K562 (cell line): Measurements from ENCODE around the gene STARD13. TPM values are rescaled to one million over a fixed set of nuclear protein-coding genes. Genes with fewer than 3 reads are reported as not detected.

Experiments used
- ATAC-seq: fragments of 200-7000 bp; cut with Tn5 transposase; 3 replicates; pipeline ENCODE4 v1.9.1; 2020; ENCODE audit warnings: moderate library complexity
- BruUV-seq: library from RNA; stranded (reverse); fragments of 400-500 nt; replicated peaks from 2 replicates; lab custom pipeline; 2021; lab: Mats Ljungman, UMichigan
- CTCF ChIA-PET: fragments of 300-600 bp; formaldehyde crosslinking; extraction: SDS; loops from one replicate; lab custom pipeline; 2021; ENCODE audit warnings: low intra/inter-chr PET ratio; lab: Yijun Ruan, JAX
- POLR2A ChIA-PET: fragments of 300-600, 350-650 bp; sonication (Branson Sonifier 250); formaldehyde crosslinking; extraction: SDS; loops from one replicate; lab custom pipeline; 2021; ENCODE audit warnings: antibody characterized with exemption, inconsistent platforms; lab: Yijun Ruan, JAX
- DNase-seq, 4 experiments: peaks; one replicate each; pipeline versions ENCODE4 v3.0.0 to v3.0.0-alpha.2; 2011 to 2018; ENCODE audit warnings: low spot score in 3 of 4, mixed read lengths in 3 of 4; ENCODE audit errors: extremely low read depth in 1 of 4
- FAIRE-seq: peaks from 2 replicates; lab custom pipeline; 2011; peaks lifted over from hg19 to GRCh38; lab: Jason Lieb, UNC
- H2AFZ ChIP-seq: 2 replicates; pipeline ENCODE4 v1.6.0; 2011; ENCODE audit warnings: low read depth, low read length, control low read depth, inconsistent platforms
- H3K27ac ChIP-seq: fragments of 200-600 bp; 3 replicates; pipeline ENCODE4 v1.8.0; 2011; ENCODE audit warnings: low read depth, mild to moderate bottlenecking, control low read depth, inconsistent platforms, low read length, moderate library complexity, mixed read lengths; ENCODE audit errors: extremely low read depth
- H3K27me3 ChIP-seq, 2 experiments: fragments of 300-600 bp in 1 of 2; 2 replicates in 1 of 2; 3 replicates in 1 of 2; pipeline versions ENCODE4 v1.6.0 to v1.8.0; 2011; ENCODE audit warnings: inconsistent platforms in 2 of 2, low read length in 2 of 2, mild to moderate bottlenecking in 1 of 2, mixed read lengths in 1 of 2, moderate library complexity in 1 of 2; ENCODE audit not compliant: control insufficient read depth in 2 of 2, insufficient read depth in 2 of 2
- H3K36me3 ChIP-seq: fragments of 300-600 bp; 3 replicates; pipeline ENCODE4 v1.8.0; 2011; ENCODE audit warnings: mild to moderate bottlenecking, low read length, inconsistent platforms; ENCODE audit not compliant: control insufficient read depth, insufficient read depth
- H3K4me1 ChIP-seq, 2 experiments: fragments of 200-600 bp in 1 of 2; replicated peaks in 1 of 2; 2 replicates in 1 of 2; 3 replicates in 1 of 2; pipeline versions ENCODE4 v1.5.1 to v1.8.0; 2011; ENCODE audit warnings: inconsistent platforms in 2 of 2, low read length in 2 of 2, mild to moderate bottlenecking in 1 of 2, mixed read lengths in 1 of 2, moderate library complexity in 1 of 2; ENCODE audit not compliant: control insufficient read depth in 2 of 2, insufficient read depth in 2 of 2
- H3K4me2 ChIP-seq: 2 replicates; pipeline ENCODE4 v1.6.1; 2011; ENCODE audit warnings: low read length, control low read depth, inconsistent platforms, mixed read lengths; ENCODE audit not compliant: insufficient read depth
- H3K4me3 ChIP-seq: fragments of 200-600 bp; sonication (generic), shearing (Covaris generic); 2 replicates; pipeline ENCODE4 v1.5.1; 2016; ENCODE audit warnings: control low read depth, inconsistent platforms
- H3K79me2 ChIP-seq: fragments of 200-600 bp; 3 replicates; pipeline ENCODE4 v1.8.0; 2011; ENCODE audit warnings: low read length, inconsistent platforms; ENCODE audit not compliant: control insufficient read depth, insufficient read depth
- H3K9ac ChIP-seq, 2 experiments: 2 replicates each; pipeline versions ENCODE4 v1.6.0 to v1.6.1; 2011; ENCODE audit warnings: low read depth in 2 of 2, low read length in 2 of 2, control low read depth in 1 of 2, inconsistent platforms in 1 of 2, mild to moderate bottlenecking in 1 of 2, mixed read lengths in 1 of 2; ENCODE audit not compliant: insufficient read depth in 1 of 2
- H3K9me1 ChIP-seq: one replicate; pipeline ENCODE4 v1.6.0; 2011; ENCODE audit warnings: inconsistent platforms, mild to moderate bottlenecking, low read length, moderate library complexity; ENCODE audit not compliant: control insufficient read depth, insufficient read depth
- H3K9me3 ChIP-seq: replicated peaks from 2 replicates; pipeline ENCODE4 v1.5.1; 2011; ENCODE audit warnings: low read depth, low read length, inconsistent platforms; ENCODE audit not compliant: control insufficient read depth, insufficient read depth
- H4K20me1 ChIP-seq: replicated peaks from 2 replicates; pipeline ENCODE4 v1.6.1; 2011; ENCODE audit warnings: low read length, inconsistent platforms, mixed read lengths; ENCODE audit not compliant: control insufficient read depth, insufficient read depth
- ELF4 ChIP-seq: fragments of 450-650 bp; formaldehyde crosslinking; IDR thresholded peaks from 2 replicates; pipeline ENCODE4 v1.4.0; 2022; ENCODE audit warnings: missing genetic modification characterization
- HOXB6 ChIP-seq: fragments of 250-450 bp; sonication (Bioruptor Pico); IDR thresholded peaks from 2 replicates; pipeline ENCODE4 v1.5.1; 2022; ENCODE audit warnings: mild to moderate bottlenecking, borderline replicate concordance
- JUNB ChIP-seq: fragments of 450-650 bp; formaldehyde crosslinking; conservative IDR thresholded peaks from 2 replicates; pipeline ENCODE4 v1.4.0; 2020; ENCODE audit warnings: mild to moderate bottlenecking
- MTF1 ChIP-seq: fragments of 250-450 bp; sonication (Bioruptor Pico); IDR thresholded peaks from 2 replicates; pipeline ENCODE4 v1.9.0; 2021; ENCODE audit warnings: moderate library complexity, mild to moderate bottlenecking, inconsistent platforms, borderline replicate concordance
- NRF1 ChIP-seq, 2 experiments: fragments of 450-650 bp; IDR thresholded peaks in 1 of 2; conservative IDR thresholded peaks in 1 of 2; 2 replicates each; pipeline ENCODE4 v1.6.1; 2014; ENCODE audit warnings: mild to moderate bottlenecking in 2 of 2
- SMAD4 ChIP-seq: fragments of 250-450 bp; sonication (Bioruptor Pico); conservative IDR thresholded peaks from 2 replicates; pipeline ENCODE4 v1.8.0; 2021; ENCODE audit warnings: inconsistent platforms, mild to moderate bottlenecking, moderate library complexity
- ZFP1 ChIP-seq: fragments of 450-650 bp; formaldehyde crosslinking; IDR thresholded peaks from 2 replicates; pipeline ENCODE4 v1.4.0; 2020; ENCODE audit warnings: mild to moderate bottlenecking, mixed read lengths
- ZNF445 ChIP-seq: fragments of 250-450 bp; sonication (Bioruptor Pico); IDR thresholded peaks from 2 replicates; pipeline ENCODE4 v1.4.0; 2020; ENCODE audit warnings: low read depth, mild to moderate bottlenecking, moderate library complexity
- WGBS: fragments of 100-300 bp; shearing (Covaris generic); methylation state at CpG from one replicate; pipeline ENCODE4 v1.1.6; 2016; ENCODE audit warnings: low coverage, mixed read lengths; ENCODE audit not compliant: insufficient coverage; ENCODE audit errors: missing lambda C conversion rate; 5-methylcytosine and 5-hydroxymethylcytosine counted together
- in situ Hi-C: fragments of 300-500 bp; cut with MboI; formaldehyde crosslinking; loops from 4 replicates; pipeline ENCODE4 v1.15.0; 2018; ENCODE audit warnings: inconsistent platforms, mixed read lengths
- intact Hi-C: fragments of 100-400 bp; cut with micrococcal nuclease; formaldehyde crosslinking; loops from 2 replicates; pipeline ENCODE4 v1.14.2; 2022
- polyA plus RNA-seq, 8 experiments: library from polyadenylated mRNA; depleted of rRNA in 4 of 8; stranded (reverse) in 5 of 8; unstranded in 3 of 8; fragments of >200 nt; fragmentation: Nextera tagmentation in 2 of 8; fragmentation: Illumina TruSeq in 1 of 8; extraction: Ambion mirVana in 2 of 8; extraction: Trizol in 1 of 8; gene quantifications; 2 replicates each; pipeline versions ENCODE4 v1.2.1 to v1.2.3, GENCODE V29; 2011 to 2014; ENCODE audit warnings: inconsistent platforms in 1 of 8, missing spikeins in 1 of 8
- total RNA-seq, 7 experiments: library from RNA; depleted of rRNA in 6 of 7; stranded (reverse); fragments of >200 nt in 6 of 7; fragmentation: Illumina TruSeq in 2 of 7; extraction: Trizol in 2 of 7; gene quantifications; 2 replicates each; pipeline versions ENCODE4 v1.2.1 to v1.2.3, GENCODE V29; 2011 to 2021; ENCODE audit warnings: low replicate concordance in 1 of 7
- TF ChIP-seq, protein P1 (sequence below): fragments of 200-400 bp; formaldehyde crosslinking; IDR thresholded peaks from 2 replicates; pipeline ENCODE4 v1.6.1; 2017; ENCODE audit warnings: mild to moderate bottlenecking, low read depth, low read length, moderate library complexity
- TF ChIP-seq, protein P2 (sequence below): sonication (generic); formaldehyde crosslinking; IDR thresholded peaks from 2 replicates; pipeline ENCODE4 v1.8.1; 2022; ENCODE audit warnings: missing genetic modification reagents
- TF ChIP-seq, protein P3 (sequence below): fragments of 250-450 bp; sonication (Bioruptor Pico); IDR thresholded peaks from 2 replicates; pipeline ENCODE4 v1.4.0; 2020; ENCODE audit warnings: borderline replicate concordance

Gene STARD13
- total and polyA plus RNA-seq, 9 of the 15 experiments (the other 6 are each of a cell fraction or from before 2014, with no cell fraction given), result 0.11 TPM; not detected in 8

DNA sequence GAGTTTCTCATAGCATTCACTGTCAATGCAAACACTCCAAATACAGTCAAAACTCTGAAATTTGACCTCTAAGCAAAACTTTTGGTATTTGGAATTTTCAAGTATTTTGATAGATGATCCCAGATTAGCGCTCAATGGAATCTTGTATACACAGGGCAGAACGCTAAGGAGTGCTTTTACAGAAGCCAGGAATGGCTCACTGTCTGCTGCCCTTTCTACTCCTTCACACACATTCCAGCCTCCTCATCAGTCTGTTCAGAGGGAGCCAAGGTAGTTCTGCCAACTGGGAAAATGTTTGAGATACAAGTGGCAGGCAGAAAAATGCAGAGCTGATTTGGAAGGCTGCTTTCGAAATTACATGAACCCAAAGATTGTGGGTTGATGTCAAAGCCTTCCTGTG, 4.4 kb upstream of the STARD13 start (continued):
- TF ChIP-seq, protein P1, sequence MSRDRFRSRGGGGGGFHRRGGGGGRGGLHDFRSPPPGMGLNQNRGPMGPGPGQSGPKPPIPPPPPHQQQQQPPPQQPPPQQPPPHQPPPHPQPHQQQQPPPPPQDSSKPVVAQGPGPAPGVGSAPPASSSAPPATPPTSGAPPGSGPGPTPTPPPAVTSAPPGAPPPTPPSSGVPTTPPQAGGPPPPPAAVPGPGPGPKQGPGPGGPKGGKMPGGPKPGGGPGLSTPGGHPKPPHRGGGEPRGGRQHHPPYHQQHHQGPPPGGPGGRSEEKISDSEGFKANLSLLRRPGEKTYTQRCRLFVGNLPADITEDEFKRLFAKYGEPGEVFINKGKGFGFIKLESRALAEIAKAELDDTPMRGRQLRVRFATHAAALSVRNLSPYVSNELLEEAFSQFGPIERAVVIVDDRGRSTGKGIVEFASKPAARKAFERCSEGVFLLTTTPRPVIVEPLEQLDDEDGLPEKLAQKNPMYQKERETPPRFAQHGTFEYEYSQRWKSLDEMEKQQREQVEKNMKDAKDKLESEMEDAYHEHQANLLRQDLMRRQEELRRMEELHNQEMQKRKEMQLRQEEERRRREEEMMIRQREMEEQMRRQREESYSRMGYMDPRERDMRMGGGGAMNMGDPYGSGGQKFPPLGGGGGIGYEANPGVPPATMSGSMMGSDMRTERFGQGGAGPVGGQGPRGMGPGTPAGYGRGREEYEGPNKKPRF, result no peak
- TF ChIP-seq JUNB (CRISPR knock-in tag), result no peak

- intact Hi-C loops, result no loop called here
- in situ Hi-C loops, result no loop called here
- Histone ChIP-seq H3K9me3 (no peaks in the 10 kb centered on the region), H3K27ac (no peak overlapping the region), H2AFZ (no peak overlapping the region), H3K4me1 (no peaks in the 10 kb centered on the region; a peak in 1 of 5 replicates), H4K20me1 (no peaks in the 10 kb centered on the region), H3K27me3 (peaks cover 0 to 4% of the 10 kb centered on the region in 2 experiments; a peak in 3 of 5 replicates), H3K36me3 (no peaks in the 10 kb centered on the region), H3K4me2 (no peak overlapping the region), H3K9ac (no peak overlapping the region), H3K4me3 (no peak overlapping the region), H3K9me1 (no peaks in the 10 kb centered on the region), H3K79me2 (no peaks in the 10 kb centered on the region)
- CTCF ChIA-PET, result no interaction called here
- POLR2A ChIA-PET, result interaction anchor here (0.6 kb wide), 1 partner anchor 10 kb away, joined by 3 read pairs; no protein-coding TSS in a partner anchor
- 4% methylated on average over 15 of the region's 15 CpGs for WGBS
- DNase-seq (no peak), ATAC-seq (no peak), FAIRE-seq (no peak)
- no TSS peak for BruUV-seq
- TF ChIP-seq HOXB6 (no peak), MTF1 (CRISPR knock-in tag) (no peak), ELF4 (CRISPR knock-in tag) (no peak), ZNF445 (CRISPR knock-in tag) (no peak), ZFP1 (CRISPR knock-in tag) (no peak), SMAD4 (CRISPR knock-in tag) (no peak), NRF1 (conservative IDR thresholded peaks at IDR 0.05 in 1 of 2, IDR thresholded peaks at IDR 0.05 in 1 of 2) (no peak)
- TF ChIP-seq, protein P2, sequence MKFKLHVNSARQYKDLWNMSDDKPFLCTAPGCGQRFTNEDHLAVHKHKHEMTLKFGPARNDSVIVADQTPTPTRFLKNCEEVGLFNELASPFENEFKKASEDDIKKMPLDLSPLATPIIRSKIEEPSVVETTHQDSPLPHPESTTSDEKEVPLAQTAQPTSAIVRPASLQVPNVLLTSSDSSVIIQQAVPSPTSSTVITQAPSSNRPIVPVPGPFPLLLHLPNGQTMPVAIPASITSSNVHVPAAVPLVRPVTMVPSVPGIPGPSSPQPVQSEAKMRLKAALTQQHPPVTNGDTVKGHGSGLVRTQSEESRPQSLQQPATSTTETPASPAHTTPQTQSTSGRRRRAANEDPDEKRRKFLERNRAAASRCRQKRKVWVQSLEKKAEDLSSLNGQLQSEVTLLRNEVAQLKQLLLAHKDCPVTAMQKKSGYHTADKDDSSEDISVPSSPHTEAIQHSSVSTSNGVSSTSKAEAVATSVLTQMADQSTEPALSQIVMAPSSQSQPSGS (CRISPR knock-in tag), result no peak
- TF ChIP-seq, protein P3, sequence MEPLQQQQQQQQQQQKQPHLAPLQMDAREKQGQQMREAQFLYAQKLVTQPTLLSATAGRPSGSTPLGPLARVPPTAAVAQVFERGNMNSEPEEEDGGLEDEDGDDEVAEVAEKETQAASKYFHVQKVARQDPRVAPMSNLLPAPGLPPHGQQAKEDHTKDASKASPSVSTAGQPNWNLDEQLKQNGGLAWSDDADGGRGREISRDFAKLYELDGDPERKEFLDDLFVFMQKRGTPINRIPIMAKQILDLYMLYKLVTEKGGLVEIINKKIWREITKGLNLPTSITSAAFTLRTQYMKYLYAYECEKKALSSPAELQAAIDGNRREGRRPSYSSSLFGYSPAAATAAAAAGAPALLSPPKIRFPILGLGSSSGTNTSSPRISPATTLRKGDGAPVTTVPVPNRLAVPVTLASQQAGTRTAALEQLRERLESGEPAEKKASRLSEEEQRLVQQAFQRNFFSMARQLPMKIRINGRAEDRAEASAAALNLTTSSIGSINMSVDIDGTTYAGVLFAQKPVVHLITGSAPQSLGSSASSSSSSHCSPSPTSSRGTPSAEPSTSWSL (CRISPR knock-in tag), result no peak
These were observed 1.8 kb upstream of the STARD13 start for GRCh38 chr13:33287142-33287882.
